ENCODE measurements around the gene GSTA4.
"Not testable (repeated sequence)": the region's sequence is repeated elsewhere in the genome, so short reads cannot be mapped to it uniquely, and the experiment has no call there.

DNA sequence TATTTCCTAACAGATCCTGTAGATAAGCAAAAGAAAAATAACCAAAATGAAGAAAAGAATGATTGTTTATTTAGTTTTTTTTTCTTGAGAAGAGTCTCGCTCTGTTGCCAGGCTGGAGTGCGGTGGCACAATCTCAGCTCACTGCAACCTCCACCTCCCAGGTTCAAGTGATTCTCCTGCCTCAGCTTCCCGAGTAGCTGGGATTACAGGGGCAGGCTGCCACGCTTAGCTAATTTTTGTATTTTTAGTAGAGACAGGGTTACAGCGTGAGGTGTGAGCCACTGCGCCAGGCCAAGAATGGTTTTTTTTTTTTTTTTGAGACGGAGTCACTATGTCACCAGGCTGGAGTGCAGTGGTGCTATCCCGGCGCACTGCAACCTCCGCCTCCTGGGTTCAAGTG is 52.3 kb downstream of the GSTA4 start:
- TF ChIP-seq, protein P1, sequence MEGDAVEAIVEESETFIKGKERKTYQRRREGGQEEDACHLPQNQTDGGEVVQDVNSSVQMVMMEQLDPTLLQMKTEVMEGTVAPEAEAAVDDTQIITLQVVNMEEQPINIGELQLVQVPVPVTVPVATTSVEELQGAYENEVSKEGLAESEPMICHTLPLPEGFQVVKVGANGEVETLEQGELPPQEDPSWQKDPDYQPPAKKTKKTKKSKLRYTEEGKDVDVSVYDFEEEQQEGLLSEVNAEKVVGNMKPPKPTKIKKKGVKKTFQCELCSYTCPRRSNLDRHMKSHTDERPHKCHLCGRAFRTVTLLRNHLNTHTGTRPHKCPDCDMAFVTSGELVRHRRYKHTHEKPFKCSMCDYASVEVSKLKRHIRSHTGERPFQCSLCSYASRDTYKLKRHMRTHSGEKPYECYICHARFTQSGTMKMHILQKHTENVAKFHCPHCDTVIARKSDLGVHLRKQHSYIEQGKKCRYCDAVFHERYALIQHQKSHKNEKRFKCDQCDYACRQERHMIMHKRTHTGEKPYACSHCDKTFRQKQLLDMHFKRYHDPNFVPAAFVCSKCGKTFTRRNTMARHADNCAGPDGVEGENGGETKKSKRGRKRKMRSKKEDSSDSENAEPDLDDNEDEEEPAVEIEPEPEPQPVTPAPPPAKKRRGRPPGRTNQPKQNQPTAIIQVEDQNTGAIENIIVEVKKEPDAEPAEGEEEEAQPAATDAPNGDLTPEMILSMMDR (IDR thresholded peaks at IDR 0.05; ENCODE audit: low read depth, low read length): not testable (repeated sequence)
- TF ChIP-seq EZH2phosphoT487 (IDR thresholded peaks at IDR 0.05; ENCODE audit: low read depth): not testable (repeated sequence)
